ENCODE measurements around the gene UBE2U.

- TF ChIP-seq CTCF (IDR thresholded peaks at IDR 0.05) (no peak), POLR2A (IDR thresholded peaks at IDR 0.05) (no peak)
These were observed 8.4 kb upstream of the UBE2U start for GRCh38 chr1:64195081-64195395.

All from gastroesophageal sphincter (tissue), 3 donors.